Measurements from ENCODE around the gene PANK4.

- no peak for TF ChIP-seq SIN3A (conservative IDR thresholded peaks at IDR 0.05 in 1 of 2, IDR thresholded peaks at IDR 0.05 in 1 of 2; ENCODE audit: low read depth in 1 of 2, low read length in 2 of 2)
- TF ChIP-seq CTCF (IDR thresholded peaks at IDR 0.05; ENCODE audit: control extremely low read depth in 1 of 3, insufficient read depth in 1 of 3, low read depth in 1 of 3, low read length in 3 of 3) = no peak
Observed at GRCh38 chr1:2468540-2468939, 57.9 kb downstream of the PANK4 start.

Data from H1 (cell line).